ENCODE measurements around the gene RSPRY1.

The RSPRY1 gene

DNA sequence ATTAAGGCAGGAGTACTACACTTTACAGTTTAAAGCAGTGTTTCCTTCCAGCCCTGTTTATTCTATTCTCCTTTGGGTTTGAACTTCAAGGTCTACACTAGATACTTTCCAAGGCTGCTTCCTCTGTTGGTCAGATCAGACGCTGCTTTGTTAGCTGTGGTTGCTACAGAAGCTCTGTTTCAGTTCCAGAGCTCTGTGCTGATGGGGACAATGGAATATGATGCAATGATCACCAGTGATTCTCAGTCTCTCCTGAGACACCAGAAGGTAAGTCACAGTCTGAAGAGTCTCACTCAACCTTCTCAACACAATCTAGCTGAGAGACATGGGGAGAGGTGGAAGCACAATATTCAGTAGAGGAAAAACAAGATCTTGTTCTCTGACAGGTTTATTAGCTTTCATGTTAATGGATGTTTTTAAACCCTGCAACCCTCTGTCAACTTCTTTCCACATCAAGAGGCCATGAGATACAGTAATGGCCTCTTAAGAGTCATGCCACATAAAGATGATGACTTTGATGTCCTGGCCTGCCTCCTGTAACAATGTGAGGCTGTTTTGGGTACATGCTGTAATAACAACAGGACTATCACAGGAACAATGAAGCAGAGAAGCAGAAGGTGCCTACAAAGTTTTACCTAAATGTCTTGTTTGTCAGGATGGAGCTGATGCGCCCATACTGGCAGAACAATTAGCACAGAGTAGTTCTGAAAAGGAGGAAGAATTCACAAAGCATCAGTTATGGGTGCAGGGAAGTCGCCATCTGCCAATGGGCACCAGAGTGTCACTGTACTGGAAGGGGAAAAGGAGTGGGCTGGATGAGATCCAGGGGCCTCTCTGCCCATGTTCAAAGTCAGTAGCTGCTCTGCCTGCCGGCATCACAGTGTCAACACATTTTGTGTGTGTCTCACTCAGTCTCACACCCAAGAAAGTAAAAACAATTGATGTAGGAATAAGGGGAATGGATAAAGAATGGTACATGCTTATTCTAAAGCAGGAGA lies 33.7 kb upstream of the RSPRY1 start:
- no peak for DNase-seq

- no peak for DNase-seq
These were observed 32.3 kb upstream of the RSPRY1 start for GRCh38 chr16:57153841-57154240.

DNA sequence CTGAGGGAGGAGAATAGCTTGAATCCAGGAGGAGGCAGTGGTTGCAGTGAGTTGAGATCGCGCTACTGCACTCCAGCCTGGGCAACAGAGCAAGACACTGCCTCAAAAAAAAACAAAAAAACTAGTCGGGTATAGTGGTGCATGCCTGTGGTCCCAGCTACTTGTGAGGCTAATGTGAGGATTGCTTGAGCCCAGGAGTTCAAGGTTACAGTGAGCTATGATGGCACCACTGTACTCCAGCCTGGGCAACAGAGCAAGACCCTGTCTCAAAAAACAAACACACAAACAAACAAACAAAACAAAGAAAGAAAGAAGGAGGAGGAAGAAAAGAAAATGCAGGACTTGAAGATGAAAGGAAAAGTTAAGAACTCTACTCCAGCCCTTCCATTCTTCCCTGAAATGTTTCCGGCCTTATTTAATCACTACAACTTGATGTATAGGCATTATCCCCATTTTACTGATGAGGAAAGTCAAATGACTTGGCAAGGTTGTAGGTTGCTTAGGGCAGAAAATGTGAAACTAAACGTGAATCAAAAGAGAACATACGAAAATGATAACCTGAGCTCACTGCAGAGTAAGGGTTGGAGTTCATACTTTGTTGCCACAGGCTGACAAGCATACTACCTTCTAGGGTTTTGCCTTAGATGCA lies 30.3 kb upstream of the RSPRY1 start:
- no peak for DNase-seq

DNA sequence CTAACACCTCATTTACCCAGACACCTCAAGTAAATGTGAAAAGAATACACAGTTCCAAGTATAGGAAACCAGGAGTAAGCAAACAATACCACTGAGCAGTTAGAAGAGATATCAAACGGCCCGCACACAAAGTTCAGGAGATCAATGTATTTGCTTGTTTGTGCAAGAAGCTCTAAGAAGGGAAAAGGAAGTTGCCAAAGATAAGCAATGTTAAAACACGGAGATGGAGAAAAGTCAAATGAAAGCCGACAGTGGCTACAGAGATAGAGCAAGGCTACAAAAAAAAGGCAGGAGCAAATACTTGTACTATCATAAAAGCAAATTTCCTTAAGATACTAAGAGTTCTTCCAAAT lies 29.8 kb upstream of the RSPRY1 start:
- no peak for DNase-seq

GRCh38 chr16:57157533-57157932 lies 28.6 kb upstream of the RSPRY1 start:
- DNase-seq, result no peak

GRCh38 chr16:57159447-57159846 lies 26.7 kb upstream of the RSPRY1 start:
- no peak for DNase-seq

DNA sequence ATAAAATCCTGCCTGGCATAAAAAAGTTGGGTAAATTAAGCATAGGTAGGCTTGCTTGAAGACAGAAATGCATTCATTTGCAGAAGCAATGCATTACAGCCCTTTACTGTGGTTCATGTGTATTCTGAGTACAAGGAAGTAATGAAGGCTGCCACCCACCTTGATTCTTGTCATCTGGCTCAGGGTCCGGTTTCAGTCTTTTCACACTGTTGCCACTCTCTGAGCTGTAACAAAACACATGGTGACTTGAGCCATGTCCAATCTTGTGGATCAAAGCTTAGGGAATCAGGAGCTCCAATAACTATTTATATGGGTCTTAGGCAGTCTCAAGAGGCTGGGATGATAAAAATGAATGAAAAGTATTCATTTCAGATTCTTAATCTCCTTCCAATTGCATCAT lies 22.3 kb upstream of the RSPRY1 start:
- DNase-seq, result no peak

DNA sequence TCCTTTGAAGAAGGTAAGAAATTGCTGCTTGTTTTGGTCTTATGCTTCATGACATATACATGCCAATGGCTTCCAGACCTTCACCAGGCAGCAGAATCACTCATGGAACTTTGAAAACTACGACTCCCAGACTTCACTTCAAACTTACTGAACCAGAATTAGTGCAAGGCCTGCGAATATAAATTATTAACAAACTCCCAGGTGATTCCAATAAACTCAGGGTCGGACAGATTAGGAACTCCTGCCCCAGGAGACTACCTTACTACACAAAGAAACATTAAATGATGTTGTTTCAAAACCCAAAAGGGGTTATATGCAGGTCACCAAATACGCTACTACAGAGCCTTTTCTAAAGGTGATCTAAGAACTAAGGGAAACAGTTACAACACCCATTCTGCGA lies 20.6 kb upstream of the RSPRY1 start:
- no peak for DNase-seq

- no peak for DNase-seq
These were observed 20.2 kb upstream of the RSPRY1 start for GRCh38 chr16:57165938-57166337.

GRCh38 chr16:57166451-57166850 lies 19.7 kb upstream of the RSPRY1 start:
- no peak for DNase-seq

GRCh38 chr16:57166951-57167350 lies 19.2 kb upstream of the RSPRY1 start:
- no peak for DNase-seq

GRCh38 chr16:57167538-57167937 lies 18.6 kb upstream of the RSPRY1 start:
- no peak for DNase-seq

DNA sequence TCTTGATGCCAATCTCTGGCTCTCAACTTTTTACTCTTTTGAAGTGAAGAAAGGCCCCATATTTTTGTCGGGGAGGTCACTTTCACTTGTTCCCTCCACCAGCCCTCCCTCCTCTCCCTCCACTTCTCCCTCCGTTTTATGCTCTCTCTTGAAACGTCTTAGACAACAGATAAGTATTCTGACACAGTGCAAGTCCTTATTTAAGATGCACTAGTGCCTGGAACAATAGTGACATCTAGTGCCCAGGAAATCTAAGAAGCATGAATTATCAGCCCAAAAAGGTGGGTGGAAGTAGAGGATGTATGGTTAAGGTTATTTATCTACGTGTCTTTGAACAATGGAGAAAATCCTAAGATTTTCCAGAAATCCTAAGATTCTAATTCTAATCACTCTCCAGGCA lies 18.2 kb upstream of the RSPRY1 start:
- peak; percentile 46 for DNase-seq

- DNase-seq, result no peak
These were observed 16.8 kb upstream of the RSPRY1 start for GRCh38 chr16:57169327-57169726.

GRCh38 chr16:57172721-57173290 lies 13.3 kb upstream of the RSPRY1 start:
- no peak for DNase-seq

DNA sequence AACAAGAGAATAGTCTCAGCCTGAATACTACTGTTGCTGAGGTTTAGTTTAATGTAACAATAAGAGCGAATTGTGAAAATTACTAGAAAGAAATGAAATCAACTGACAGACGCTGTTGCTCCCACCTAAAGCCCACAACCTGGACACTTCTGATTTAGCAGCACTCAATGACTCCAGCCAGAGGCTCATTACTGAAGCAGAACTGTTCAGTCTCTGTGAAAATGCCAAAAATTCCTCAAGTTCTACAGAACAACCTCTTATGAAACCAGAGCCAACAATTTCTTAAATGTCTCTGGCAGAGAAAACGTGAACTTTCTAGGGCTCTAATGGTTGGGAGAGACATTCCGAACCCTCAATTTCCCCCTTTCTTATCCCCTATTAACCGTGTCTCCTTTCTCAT lies 10.2 kb upstream of the RSPRY1 start:
- DNase-seq, result no peak

GRCh38 chr16:57178196-57178595 lies 7.9 kb upstream of the RSPRY1 start:
- no peak for DNase-seq

DNA sequence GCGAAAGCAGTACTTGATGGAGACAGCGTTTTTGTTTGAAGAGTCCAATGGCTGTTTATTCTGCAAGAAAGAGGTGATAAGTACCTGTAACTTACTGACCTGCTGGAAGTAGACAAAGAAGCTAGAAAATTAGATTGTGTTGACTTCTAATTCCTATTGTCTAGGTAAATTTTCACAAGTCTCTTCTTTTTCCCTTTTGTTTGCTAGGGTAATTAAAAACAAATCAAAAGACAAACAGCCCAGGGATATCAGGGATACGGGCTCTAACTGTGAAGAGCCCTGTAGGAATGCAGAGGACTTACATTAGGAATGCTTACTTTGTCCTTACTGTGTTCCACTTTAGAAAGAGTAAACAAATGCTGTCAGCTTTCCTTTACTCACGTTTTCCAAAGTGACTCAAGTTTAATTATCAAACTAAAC lies 7.3 kb upstream of the RSPRY1 start:
- DNase-seq, result no peak

- no peak for DNase-seq
These were observed 6.8 kb upstream of the RSPRY1 start for GRCh38 chr16:57179215-57179828.

- DNase-seq, result no peak
These were observed 2.0 kb upstream of the RSPRY1 start for GRCh38 chr16:57184113-57184512.

DNA sequence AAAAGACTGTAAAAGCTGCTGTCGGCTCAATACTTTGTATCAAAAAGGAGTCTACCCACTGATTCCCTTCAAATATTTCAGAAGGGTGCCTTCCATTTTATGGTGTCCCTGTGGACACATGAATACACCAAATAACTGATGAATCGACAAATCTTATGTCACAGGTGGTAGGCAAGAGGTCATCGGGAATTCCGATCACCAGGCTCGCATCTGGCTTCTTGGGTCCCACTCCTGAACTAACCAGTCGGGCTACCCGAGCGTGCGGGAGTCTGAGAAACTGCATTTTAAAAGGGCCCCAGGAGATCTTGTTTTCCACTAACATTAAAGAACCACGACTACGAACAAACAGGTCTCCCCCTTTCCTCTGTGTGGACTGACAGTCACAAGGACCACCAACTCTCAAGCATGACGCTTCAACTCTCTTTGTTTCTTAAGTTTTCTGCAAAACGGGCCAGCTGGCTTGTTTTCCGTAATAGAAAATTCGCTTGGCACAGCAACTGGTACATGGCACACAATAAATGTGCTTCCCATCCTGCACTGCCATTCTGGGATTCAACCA lies 1.2 kb upstream of the RSPRY1 start:
- no peak for DNase-seq

GRCh38 chr16:57185446-57185944 lies 634 bp upstream of the RSPRY1 start:
- peak; percentile 27 for DNase-seq

Measured in activated CD4-positive, alpha-beta T cell treated with anti-CD3 and anti-CD28 coated beads, Interleukin-2, amount 50 U/mL, for 16 hours (primary cell).